ENCODE data around the gene ALDH1B1. TPM values are rescaled to one million over a fixed set of nuclear protein-coding genes. Genes with fewer than 3 reads are reported as not detected.

The ALDH1B1 gene
- total and polyA plus RNA-seq, 2 donors: 6.7 to 15.0 TPM

DNA sequence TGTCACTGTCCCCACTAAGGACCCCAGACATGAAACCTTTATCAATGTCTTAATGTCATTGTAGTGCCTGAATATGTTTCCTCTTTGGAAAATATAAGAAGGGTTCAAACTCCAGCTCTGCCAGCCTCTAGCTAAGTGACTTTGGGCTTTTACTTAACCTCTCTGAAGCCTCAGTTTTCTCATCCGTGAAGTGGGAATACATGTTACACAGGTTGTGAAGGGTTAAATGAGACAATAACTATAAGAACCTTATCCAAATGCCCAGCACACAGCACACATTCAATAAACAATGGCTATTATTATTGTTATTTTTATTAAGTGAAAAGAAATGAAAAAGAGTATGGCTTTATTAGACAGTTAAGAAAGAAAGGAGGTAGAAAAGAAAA lies 47.4 kb downstream of the ALDH1B1 start:
- H3K27me3 ChIP-seq (ENCODE audit: control insufficient read depth in 2 of 2, insufficient read depth in 1 of 2, low read length in 1 of 2): peaks cover 0 to under 1% of the 10 kb centered on the region in 2 donors
- H3K4me3 ChIP-seq (ENCODE audit: low read length in 2 of 2): no peak overlapping the region
- no peak for DNase-seq (ENCODE audit: low read depth in 6 of 9, low spot score in 9 of 9)
- H3K9me3 ChIP-seq (ENCODE audit: control insufficient read depth in 2 of 2, insufficient read depth in 1 of 2, low read length in 1 of 2): no peaks in the 10 kb centered on the region
- H3K36me3 ChIP-seq (ENCODE audit: control insufficient read depth in 2 of 2, insufficient read depth in 2 of 2, low read length in 1 of 2): no peaks in the 10 kb centered on the region
- H3K4me1 ChIP-seq (ENCODE audit: control insufficient read depth in 2 of 2, insufficient read depth in 2 of 2, low read length in 2 of 2): no peaks in the 10 kb centered on the region
- 94% methylated on average over 1 of the region's 1 CpG for WGBS
- no peak overlapping the region for H3K27ac ChIP-seq (ENCODE audit: low read depth in 1 of 2, low read length in 1 of 2)

DNA sequence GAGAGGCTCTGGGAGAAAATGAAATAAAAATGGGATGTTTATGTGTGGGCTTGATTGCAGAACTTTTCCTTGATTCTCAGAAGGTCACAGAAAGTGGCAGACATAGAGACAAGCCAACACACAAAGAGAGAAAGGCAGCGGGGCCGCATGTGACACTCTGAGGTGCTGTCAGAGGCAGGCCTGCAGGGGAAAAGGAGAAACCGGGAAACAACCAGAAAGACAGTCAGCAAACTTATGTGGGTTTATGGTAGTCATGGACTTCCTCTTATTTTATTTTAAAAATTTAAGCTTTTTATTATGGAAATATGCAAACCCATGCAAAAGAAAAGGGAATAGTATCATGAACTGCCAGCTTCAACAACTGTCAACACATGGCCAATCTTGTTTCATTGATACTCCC lies 48.0 kb downstream of the ALDH1B1 start:
- Histone ChIP-seq H3K27me3 (ENCODE audit: control insufficient read depth in 2 of 2, insufficient read depth in 1 of 2, low read length in 1 of 2) (peaks cover 0 to 5% of the 10 kb centered on the region in 2 donors), H3K9me3 (ENCODE audit: control insufficient read depth in 2 of 2, insufficient read depth in 1 of 2, low read length in 1 of 2) (no peaks in the 10 kb centered on the region), H3K4me3 (ENCODE audit: low read length in 2 of 2) (no peak overlapping the region), H3K27ac (ENCODE audit: low read depth in 1 of 2, low read length in 1 of 2) (no peak overlapping the region), H3K4me1 (ENCODE audit: control insufficient read depth in 2 of 2, insufficient read depth in 2 of 2, low read length in 2 of 2) (no peaks in the 10 kb centered on the region), H3K36me3 (ENCODE audit: control insufficient read depth in 2 of 2, insufficient read depth in 2 of 2, low read length in 1 of 2) (no peaks in the 10 kb centered on the region)
- 34% methylated on average over 3 of the region's 3 CpGs for WGBS
- DNase-seq (ENCODE audit: low read depth in 6 of 9, low spot score in 9 of 9): no peak

DNA sequence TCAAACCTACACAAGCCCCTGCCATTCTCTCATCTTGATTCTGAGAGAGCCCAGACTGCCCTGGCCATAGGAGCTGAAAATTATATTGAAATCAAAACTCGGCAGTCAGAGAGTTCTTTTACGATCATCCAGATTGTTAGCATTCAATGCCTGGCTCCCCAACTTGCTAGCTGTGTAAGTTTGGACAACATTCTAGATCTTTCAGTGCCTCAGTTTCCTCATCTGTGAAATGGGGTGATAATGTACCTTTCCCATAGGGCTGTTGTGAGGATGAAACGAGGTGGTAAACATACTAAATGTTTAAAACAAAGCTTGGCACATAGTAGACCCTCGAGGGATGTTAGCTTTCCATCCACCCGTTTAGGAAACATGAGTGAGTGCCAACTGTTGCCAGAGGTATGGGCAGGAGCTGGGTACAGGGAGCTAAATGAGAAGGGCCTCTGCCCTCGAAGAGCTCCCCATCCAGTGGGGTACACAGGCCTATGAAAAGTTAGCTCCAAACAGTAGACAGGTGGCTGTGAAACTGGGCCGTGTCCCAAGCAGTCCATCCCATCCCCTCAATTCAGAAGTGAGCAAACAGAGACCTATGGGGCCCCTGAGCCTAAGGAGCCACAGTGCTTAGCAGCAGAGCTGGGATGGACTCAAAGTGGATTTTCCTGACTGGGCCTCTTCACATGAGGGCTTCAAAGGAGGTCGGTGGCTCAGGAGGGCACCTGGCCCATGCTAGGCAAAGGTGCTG lies 49.0 kb downstream of the ALDH1B1 start:
- Histone ChIP-seq H3K4me3 (ENCODE audit: low read length in 2 of 2) (no peak overlapping the region), H3K9me3 (ENCODE audit: control insufficient read depth in 2 of 2, insufficient read depth in 1 of 2, low read length in 1 of 2) (no peaks in the 10 kb centered on the region), H3K27ac (ENCODE audit: low read depth in 1 of 2, low read length in 1 of 2) (no peak overlapping the region), H3K4me1 (ENCODE audit: control insufficient read depth in 2 of 2, insufficient read depth in 2 of 2, low read length in 2 of 2) (no peaks in the 10 kb centered on the region), H3K27me3 (ENCODE audit: control insufficient read depth in 2 of 2, insufficient read depth in 1 of 2, low read length in 1 of 2) (peaks cover 0 to 5% of the 10 kb centered on the region in 2 donors), H3K36me3 (ENCODE audit: control insufficient read depth in 2 of 2, insufficient read depth in 2 of 2, low read length in 1 of 2) (no peaks in the 10 kb centered on the region)
- 92% methylated on average over 8 of the region's 8 CpGs for WGBS
- DNase-seq (ENCODE audit: low read depth in 6 of 9, low spot score in 9 of 9): no peak

DNA sequence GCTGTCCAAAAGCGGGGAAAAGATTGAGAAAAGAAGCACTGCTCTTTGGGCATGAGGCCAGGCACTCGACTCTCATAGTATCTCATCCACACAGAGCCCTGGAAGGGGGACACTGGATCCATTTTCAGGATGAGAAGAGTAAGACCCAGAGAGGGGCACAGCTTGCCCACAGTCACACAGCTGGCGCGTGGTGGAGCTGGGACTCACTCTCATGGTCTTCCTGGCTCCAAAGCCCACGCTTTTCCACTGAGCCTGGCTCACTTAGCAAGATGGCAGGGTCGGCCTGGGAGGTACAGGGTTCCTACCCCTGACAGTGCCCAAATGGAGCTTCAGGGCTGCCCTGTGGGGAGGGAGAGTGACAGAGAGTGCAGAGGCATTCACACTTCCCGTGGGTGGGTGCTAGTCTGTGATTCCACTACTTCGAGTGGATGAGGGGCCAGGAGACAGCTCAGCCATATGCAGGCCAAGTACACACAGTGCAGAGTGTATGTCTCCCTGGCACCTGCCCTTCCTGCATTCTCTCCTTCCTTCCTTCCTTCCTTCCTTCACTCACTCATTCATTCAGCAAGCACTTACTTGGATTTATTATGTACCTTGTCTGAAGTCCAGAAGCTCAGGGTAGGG lies 50.1 kb downstream of the ALDH1B1 start:
- 74% methylated on average over 8 of the region's 8 CpGs for WGBS

DNA sequence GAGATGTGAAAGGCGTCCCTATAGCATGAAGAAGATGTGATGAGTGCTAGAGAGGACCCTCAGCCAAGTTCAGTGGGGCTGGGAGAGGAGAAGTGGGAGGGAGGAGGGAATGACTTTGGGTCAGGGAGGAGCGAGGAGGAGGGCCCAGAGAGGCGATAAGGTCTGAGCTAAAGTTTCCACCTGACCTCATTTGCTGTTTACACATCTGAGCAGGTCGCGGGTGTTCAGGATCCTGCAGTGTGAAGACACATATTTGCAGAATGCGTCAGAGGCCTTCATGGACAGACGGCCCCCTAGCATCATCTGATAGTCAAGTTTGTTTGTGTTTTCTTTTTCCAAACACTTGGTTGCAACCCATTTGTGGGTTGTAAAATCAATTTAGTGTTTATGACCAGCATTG lies 50.7 kb downstream of the ALDH1B1 start:
- Histone ChIP-seq H3K27me3 (ENCODE audit: control insufficient read depth in 2 of 2, insufficient read depth in 1 of 2, low read length in 1 of 2) (peaks cover 0 to 5% of the 10 kb centered on the region in 2 donors), H3K4me3 (ENCODE audit: low read length in 2 of 2) (no peak overlapping the region), H3K36me3 (ENCODE audit: control insufficient read depth in 2 of 2, insufficient read depth in 2 of 2, low read length in 1 of 2) (no peaks in the 10 kb centered on the region), H3K27ac (ENCODE audit: low read depth in 1 of 2, low read length in 1 of 2) (no peak overlapping the region), H3K4me1 (ENCODE audit: control insufficient read depth in 2 of 2, insufficient read depth in 2 of 2, low read length in 2 of 2) (no peaks in the 10 kb centered on the region), H3K9me3 (ENCODE audit: control insufficient read depth in 2 of 2, insufficient read depth in 1 of 2, low read length in 1 of 2) (no peaks in the 10 kb centered on the region)
- 91% methylated on average over 7 of the region's 7 CpGs for WGBS
- DNase-seq (ENCODE audit: low read depth in 6 of 9, low spot score in 9 of 9): no peak

More for the DNA sequence above, 50.1 kb downstream of the ALDH1B1 start:
- H3K36me3 ChIP-seq (ENCODE audit: control insufficient read depth in 2 of 2, insufficient read depth in 2 of 2, low read length in 1 of 2): no peaks in the 10 kb centered on the region
- no peak overlapping the region for H3K4me3 ChIP-seq (ENCODE audit: low read length in 2 of 2)
- peaks cover 0 to 5% of the 10 kb centered on the region in 2 donors for H3K27me3 ChIP-seq (ENCODE audit: control insufficient read depth in 2 of 2, insufficient read depth in 1 of 2, low read length in 1 of 2)
- no peaks in the 10 kb centered on the region for H3K9me3 ChIP-seq (ENCODE audit: control insufficient read depth in 2 of 2, insufficient read depth in 1 of 2, low read length in 1 of 2)
- H3K27ac ChIP-seq (ENCODE audit: low read depth in 1 of 2, low read length in 1 of 2): no peak overlapping the region
- H3K4me1 ChIP-seq (ENCODE audit: control insufficient read depth in 2 of 2, insufficient read depth in 2 of 2, low read length in 2 of 2): no peaks in the 10 kb centered on the region
- DNase-seq (ENCODE audit: low read depth in 6 of 9, low spot score in 9 of 9): no peak

DNA sequence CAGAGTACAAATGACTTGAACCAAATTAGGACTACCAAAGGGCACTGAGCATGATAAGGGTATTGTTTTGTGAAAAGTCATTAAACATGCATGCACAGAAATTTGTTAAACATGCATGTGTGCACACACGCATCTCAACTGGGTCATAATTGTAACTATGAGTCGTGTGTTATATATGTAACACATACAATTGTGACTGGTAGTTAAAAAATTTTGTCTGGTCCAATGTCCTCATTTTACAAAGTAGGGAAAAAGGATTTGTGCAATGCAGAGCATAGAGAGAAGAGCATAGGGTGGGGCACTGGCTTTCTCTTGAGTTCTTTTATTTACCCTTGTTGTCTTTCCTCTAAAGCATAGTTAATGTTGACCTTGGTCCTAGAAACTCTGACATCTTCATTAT lies 51.1 kb downstream of the ALDH1B1 start:
- Histone ChIP-seq H3K27me3 (ENCODE audit: control insufficient read depth in 2 of 2, insufficient read depth in 1 of 2, low read length in 1 of 2) (peaks cover 0 to 5% of the 10 kb centered on the region in 2 donors), H3K9me3 (ENCODE audit: control insufficient read depth in 2 of 2, insufficient read depth in 1 of 2, low read length in 1 of 2) (no peaks in the 10 kb centered on the region), H3K4me1 (ENCODE audit: control insufficient read depth in 2 of 2, insufficient read depth in 2 of 2, low read length in 2 of 2) (no peaks in the 10 kb centered on the region), H3K27ac (ENCODE audit: low read depth in 1 of 2, low read length in 1 of 2) (no peak overlapping the region), H3K36me3 (ENCODE audit: control insufficient read depth in 2 of 2, insufficient read depth in 2 of 2, low read length in 1 of 2) (no peaks in the 10 kb centered on the region), H3K4me3 (ENCODE audit: low read length in 2 of 2) (no peak overlapping the region)
- no peak for DNase-seq (ENCODE audit: low read depth in 6 of 9, low spot score in 9 of 9)
- WGBS: 66% methylated on average over 2 of the region's 2 CpGs

DNA sequence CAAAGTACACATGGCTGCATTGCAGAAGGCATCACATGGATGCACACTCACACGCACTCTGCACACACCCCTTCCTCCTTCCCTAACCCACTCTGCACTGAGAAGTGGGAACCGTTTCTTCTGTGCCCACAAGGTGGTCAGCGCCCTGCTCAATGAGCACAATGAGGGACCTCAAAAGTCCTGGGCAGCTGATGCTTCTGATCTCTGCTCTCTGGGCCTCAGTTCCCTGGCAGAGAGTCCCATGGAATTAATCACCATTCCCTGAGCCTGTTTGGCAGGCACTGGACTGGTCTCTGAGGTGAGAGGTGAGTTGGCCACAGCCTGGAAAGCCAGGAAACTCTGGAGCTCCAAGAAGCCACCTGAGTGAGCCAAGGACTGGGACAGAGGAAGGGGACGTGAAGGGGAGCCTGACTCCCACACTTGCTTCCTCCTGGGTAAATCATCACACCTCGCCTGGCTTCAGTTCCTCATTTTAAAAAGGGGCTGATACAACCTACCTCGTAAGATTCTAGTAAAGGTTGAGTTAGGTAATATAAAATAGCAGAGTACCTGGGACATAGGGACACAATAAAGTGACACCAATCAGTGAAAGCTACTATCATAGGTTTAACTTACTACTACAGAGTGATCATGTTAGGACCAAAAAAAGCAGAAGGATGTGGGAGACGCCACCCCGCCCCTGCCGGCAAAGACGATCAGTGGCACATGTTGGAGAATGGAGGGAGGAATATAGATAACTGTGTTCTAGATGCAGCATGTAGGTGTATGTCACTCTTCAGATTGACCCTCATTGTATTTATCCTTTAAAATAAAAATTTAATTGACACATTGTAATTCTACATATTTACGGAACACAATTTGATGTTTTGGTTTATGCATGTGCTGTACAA lies 52.9 kb downstream of the ALDH1B1 start:
- Histone ChIP-seq H3K4me1 (ENCODE audit: control insufficient read depth in 2 of 2, insufficient read depth in 2 of 2, low read length in 2 of 2) (no peaks in the 10 kb centered on the region), H3K9me3 (ENCODE audit: control insufficient read depth in 2 of 2, insufficient read depth in 1 of 2, low read length in 1 of 2) (no peaks in the 10 kb centered on the region), H3K36me3 (ENCODE audit: control insufficient read depth in 2 of 2, insufficient read depth in 2 of 2, low read length in 1 of 2) (no peaks in the 10 kb centered on the region), H3K4me3 (ENCODE audit: low read length in 2 of 2) (no peak overlapping the region), H3K27me3 (ENCODE audit: control insufficient read depth in 2 of 2, insufficient read depth in 1 of 2, low read length in 1 of 2) (peaks cover 0 to 5% of the 10 kb centered on the region in 2 donors), H3K27ac (ENCODE audit: low read depth in 1 of 2, low read length in 1 of 2) (no peak overlapping the region)
- no peak for DNase-seq (ENCODE audit: low read depth in 6 of 9, low spot score in 9 of 9)
- 29% methylated on average over 11 of the region's 11 CpGs for WGBS

DNA sequence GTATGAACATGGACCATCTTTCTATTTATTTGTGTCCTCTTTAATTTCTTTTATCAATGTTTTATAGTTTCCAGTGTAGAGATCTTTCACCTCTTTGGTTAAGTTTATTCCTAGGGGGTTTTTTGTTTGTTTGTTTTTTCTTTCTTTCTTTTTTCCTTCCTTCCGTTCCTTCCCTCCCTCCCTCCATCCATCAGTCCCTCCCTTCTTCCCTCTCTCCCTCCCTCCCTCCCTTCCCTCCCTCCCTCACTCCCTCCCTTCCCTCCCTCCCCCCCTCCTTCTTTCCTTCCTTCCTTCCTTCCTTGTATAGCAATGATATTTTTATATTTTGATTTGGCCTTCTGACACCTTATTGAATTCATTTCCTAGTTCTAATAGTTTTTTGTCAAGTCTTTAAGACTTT lies 55.2 kb downstream of the ALDH1B1 start:
- H3K36me3 ChIP-seq (ENCODE audit: control insufficient read depth in 2 of 2, insufficient read depth in 2 of 2, low read length in 1 of 2): no peaks in the 10 kb centered on the region
- no peak overlapping the region for H3K27ac ChIP-seq (ENCODE audit: low read depth in 1 of 2, low read length in 1 of 2)
- 86% methylated on average over 1 of the region's 1 CpG for WGBS
- H3K27me3 ChIP-seq (ENCODE audit: control insufficient read depth in 2 of 2, insufficient read depth in 1 of 2, low read length in 1 of 2): peaks cover 0 to 5% of the 10 kb centered on the region in 2 donors
- H3K9me3 ChIP-seq (ENCODE audit: control insufficient read depth in 2 of 2, insufficient read depth in 1 of 2, low read length in 1 of 2): no peaks in the 10 kb centered on the region
- H3K4me1 ChIP-seq (ENCODE audit: control insufficient read depth in 2 of 2, insufficient read depth in 2 of 2, low read length in 2 of 2): no peaks in the 10 kb centered on the region
- DNase-seq (ENCODE audit: low read depth in 6 of 9, low spot score in 9 of 9): no peak
- H3K4me3 ChIP-seq (ENCODE audit: low read length in 2 of 2): no peak overlapping the region
